HEK293 (cell line): ENCODE results near the gene MTFMT.

Experiments
- GLIS2 ChIP-seq: fragments of 450-650 bp; formaldehyde crosslinking; IDR thresholded peaks from 2 replicates; pipeline ENCODE4 v1.5.1; 2016; ENCODE audit warnings: missing biosample characterization, missing genetic modification characterization
- IKZF3 ChIP-seq: fragments of 450-650 bp; IDR thresholded peaks from 2 replicates; pipeline ENCODE4 v1.5.0; 2018; ENCODE audit warnings: missing biosample characterization, mild to moderate bottlenecking, missing genetic modification characterization, moderate library complexity
- KLF7 ChIP-seq: fragments of 450-650 bp; formaldehyde crosslinking; IDR thresholded peaks from 2 replicates; pipeline ENCODE4 v1.5.1; 2016; ENCODE audit warnings: missing biosample characterization, missing genetic modification characterization, borderline replicate concordance
- KLF8 ChIP-seq: fragments of 450-650 bp; formaldehyde crosslinking; IDR thresholded peaks from 2 replicates; pipeline ENCODE4 v1.5.1; 2016; ENCODE audit warnings: missing biosample characterization, missing genetic modification characterization
- KLF9 ChIP-seq: fragments of 450-650 bp; formaldehyde crosslinking; IDR thresholded peaks from 2 replicates; pipeline ENCODE4 v1.5.1; 2016; ENCODE audit warnings: missing biosample characterization, missing genetic modification characterization, low read depth
- SP7 ChIP-seq: fragments of 450-650 bp; formaldehyde crosslinking; IDR thresholded peaks from 2 replicates; pipeline ENCODE4 v1.5.1; 2016; ENCODE audit warnings: missing biosample characterization, missing genetic modification characterization
- ZBTB17 ChIP-seq: fragments of 450-650 bp; formaldehyde crosslinking; IDR thresholded peaks from 2 replicates; pipeline ENCODE4 v1.5.1; 2016; ENCODE audit warnings: missing biosample characterization, missing genetic modification characterization
- ZNF114 ChIP-seq: fragments of 450-650 bp; formaldehyde crosslinking; IDR thresholded peaks from 2 replicates; pipeline ENCODE4 v1.5.0; 2017; ENCODE audit warnings: missing biosample characterization, missing genetic modification characterization
- ZNF157 ChIP-seq: fragments of 450-650 bp; formaldehyde crosslinking; IDR thresholded peaks from 2 replicates; pipeline ENCODE4 v1.5.1; 2016; ENCODE audit warnings: missing biosample characterization, missing genetic modification characterization
- ZNF239 ChIP-seq: fragments of 450-650 bp; formaldehyde crosslinking; IDR thresholded peaks from 2 replicates; pipeline ENCODE4 v1.5.1; 2016; ENCODE audit warnings: missing biosample characterization, missing genetic modification characterization
- ZNF350 ChIP-seq: fragments of 450-650 bp; formaldehyde crosslinking; IDR thresholded peaks from 2 replicates; pipeline ENCODE4 v1.5.0; 2017; ENCODE audit warnings: missing biosample characterization, mild to moderate bottlenecking, missing genetic modification characterization
- ZNF391 ChIP-seq: fragments of 450-650 bp; formaldehyde crosslinking; IDR thresholded peaks from 2 replicates; pipeline ENCODE4 v1.5.1; 2016; ENCODE audit warnings: low read depth, missing biosample characterization, missing genetic modification characterization, borderline replicate concordance
- ZNF48 ChIP-seq: fragments of 450-650 bp; formaldehyde crosslinking; IDR thresholded peaks from 2 replicates; pipeline ENCODE4 v1.5.1; 2016; ENCODE audit warnings: missing biosample characterization, missing genetic modification characterization
- ZNF530 ChIP-seq: fragments of 450-650 bp; formaldehyde crosslinking; IDR thresholded peaks from 2 replicates; pipeline ENCODE4 v1.5.1; 2016; ENCODE audit warnings: low read depth, missing biosample characterization, missing genetic modification characterization
- ZNF560 ChIP-seq: fragments of 450-650 bp; formaldehyde crosslinking; IDR thresholded peaks from 2 replicates; pipeline ENCODE4 v1.5.1; 2017; ENCODE audit warnings: missing biosample characterization, missing genetic modification characterization, borderline replicate concordance
- ZNF571 ChIP-seq: fragments of 450-650 bp; formaldehyde crosslinking; IDR thresholded peaks from 2 replicates; pipeline ENCODE4 v1.5.0; 2017; ENCODE audit warnings: missing biosample characterization, missing genetic modification characterization
- ZNF585B ChIP-seq: fragments of 450-650 bp; formaldehyde crosslinking; IDR thresholded peaks from 2 replicates; pipeline ENCODE4 v1.5.1; 2016; ENCODE audit warnings: missing biosample characterization, missing genetic modification characterization
- ZNF639 ChIP-seq: fragments of 450-650 bp; formaldehyde crosslinking; IDR thresholded peaks from 2 replicates; pipeline ENCODE4 v1.5.1; 2016; ENCODE audit warnings: missing biosample characterization, missing genetic modification characterization
- ZNF692 ChIP-seq: fragments of 450-650 bp; formaldehyde crosslinking; IDR thresholded peaks from 2 replicates; pipeline ENCODE4 v1.5.1; 2016; ENCODE audit warnings: missing biosample characterization, missing genetic modification characterization
- ZNF785 ChIP-seq: fragments of 450-650 bp; formaldehyde crosslinking; IDR thresholded peaks from 2 replicates; pipeline ENCODE4 v1.5.1; 2016; ENCODE audit warnings: missing biosample characterization, missing genetic modification characterization
- TF ChIP-seq, protein P1 (sequence below): fragments of 450-650 bp; formaldehyde crosslinking; IDR thresholded peaks from 2 replicates; pipeline ENCODE4 v1.5.1; 2016; ENCODE audit warnings: missing biosample characterization, missing genetic modification characterization
- TF ChIP-seq, protein P2 (sequence below): fragments of 450-650 bp; formaldehyde crosslinking; IDR thresholded peaks from 2 replicates; pipeline ENCODE4 v1.5.1; 2016; ENCODE audit warnings: missing biosample characterization, missing genetic modification characterization
- TF ChIP-seq, protein P3 (sequence below): fragments of 450-650 bp; formaldehyde crosslinking; optimal IDR thresholded peaks from 2 replicates; pipeline ENCODE3; 2016; ENCODE audit warnings: missing biosample characterization, mild to moderate bottlenecking, missing genetic modification characterization
- TF ChIP-seq, protein P4 (sequence below): fragments of 450-650 bp; formaldehyde crosslinking; IDR thresholded peaks from 2 replicates; pipeline ENCODE4 v1.5.1; 2016; ENCODE audit warnings: missing biosample characterization, missing genetic modification characterization

Gene MTFMT

DNA sequence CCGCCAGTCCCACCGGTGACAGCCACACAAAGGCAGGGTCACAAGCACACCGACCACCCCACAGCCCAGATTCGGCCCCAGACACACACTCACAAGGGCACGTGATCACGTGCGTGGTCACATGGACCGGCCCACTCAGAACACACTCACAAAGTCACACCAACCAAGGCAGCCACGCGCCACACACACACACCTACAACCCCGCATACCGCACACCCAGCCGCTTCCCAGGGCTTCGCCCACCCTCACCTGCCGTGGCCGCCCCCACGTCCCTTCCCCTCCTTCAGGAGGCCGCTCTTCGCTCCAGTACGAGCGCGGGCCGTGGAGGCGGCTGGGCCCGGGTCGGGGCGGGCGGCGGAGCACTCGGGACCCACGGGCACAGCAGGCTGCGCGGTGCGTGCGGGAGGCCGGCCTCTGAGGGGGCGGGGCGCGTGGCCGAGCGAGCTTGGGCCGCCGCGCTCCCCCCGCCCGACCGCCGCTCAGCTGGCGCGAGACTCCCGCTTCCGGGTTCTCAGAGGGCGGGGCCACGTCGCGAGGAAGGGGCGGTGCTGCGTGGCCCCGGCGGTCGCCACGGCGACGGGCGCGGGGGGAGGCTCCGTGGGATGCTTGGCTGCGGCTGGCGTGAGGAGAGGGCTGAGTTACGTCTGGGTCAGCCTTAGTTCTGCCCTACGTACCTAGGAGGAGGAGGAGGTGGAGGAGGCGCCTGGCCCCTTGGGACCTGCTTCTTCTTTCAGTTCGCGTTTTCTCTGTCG, 39.8 kb downstream of the MTFMT start, which contains the start of gene SPG21 (continued):
- TF ChIP-seq ZNF785 (peak; percentile 82; the same call in 1 of the 2 replicates), ZNF560 (tag by site-specific recombination) (no peak), ZNF350 (tag by site-specific recombination) (no peak), ZNF571 (no peak), GLIS2 (tag by site-specific recombination) (peak; percentile 68; the same call in 1 of the 2 replicates), ZNF114 (tag by site-specific recombination) (no peak), ZNF48 (tag by site-specific recombination) (no peak), ZNF391 (tag by site-specific recombination) (peak; percentile 72; the same call in 1 of the 2 replicates), KLF7 (tag by site-specific recombination) (peak; percentile 37; the same call in 1 of the 2 replicates), SP7 (peak; percentile 34), KLF8 (tag by site-specific recombination) (peak; percentile 43; the same call in 1 of the 2 replicates), IKZF3 (tag by site-specific recombination) (peak; percentile 80), ZNF239 (peak; percentile 69; the same call in 1 of the 2 replicates), ZNF692 (tag by site-specific recombination) (peak; percentile 65), KLF9 (tag by site-specific recombination) (peak; percentile 72), ZNF157 (no peak), ZNF639 (tag by site-specific recombination) (no peak), ZNF530 (no peak), ZNF585B (tag by site-specific recombination) (no peak; the same call in 1 of the 2 replicates), ZBTB17 (tag by site-specific recombination) (no peak)
- TF ChIP-seq, protein P1, sequence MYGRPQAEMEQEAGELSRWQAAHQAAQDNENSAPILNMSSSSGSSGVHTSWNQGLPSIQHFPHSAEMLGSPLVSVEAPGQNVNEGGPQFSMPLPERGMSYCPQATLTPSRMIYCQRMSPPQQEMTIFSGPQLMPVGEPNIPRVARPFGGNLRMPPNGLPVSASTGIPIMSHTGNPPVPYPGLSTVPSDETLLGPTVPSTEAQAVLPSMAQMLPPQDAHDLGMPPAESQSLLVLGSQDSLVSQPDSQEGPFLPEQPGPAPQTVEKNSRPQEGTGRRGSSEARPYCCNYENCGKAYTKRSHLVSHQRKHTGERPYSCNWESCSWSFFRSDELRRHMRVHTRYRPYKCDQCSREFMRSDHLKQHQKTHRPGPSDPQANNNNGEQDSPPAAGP (tag by site-specific recombination) = peak; percentile 73
- TF ChIP-seq, protein P2, sequence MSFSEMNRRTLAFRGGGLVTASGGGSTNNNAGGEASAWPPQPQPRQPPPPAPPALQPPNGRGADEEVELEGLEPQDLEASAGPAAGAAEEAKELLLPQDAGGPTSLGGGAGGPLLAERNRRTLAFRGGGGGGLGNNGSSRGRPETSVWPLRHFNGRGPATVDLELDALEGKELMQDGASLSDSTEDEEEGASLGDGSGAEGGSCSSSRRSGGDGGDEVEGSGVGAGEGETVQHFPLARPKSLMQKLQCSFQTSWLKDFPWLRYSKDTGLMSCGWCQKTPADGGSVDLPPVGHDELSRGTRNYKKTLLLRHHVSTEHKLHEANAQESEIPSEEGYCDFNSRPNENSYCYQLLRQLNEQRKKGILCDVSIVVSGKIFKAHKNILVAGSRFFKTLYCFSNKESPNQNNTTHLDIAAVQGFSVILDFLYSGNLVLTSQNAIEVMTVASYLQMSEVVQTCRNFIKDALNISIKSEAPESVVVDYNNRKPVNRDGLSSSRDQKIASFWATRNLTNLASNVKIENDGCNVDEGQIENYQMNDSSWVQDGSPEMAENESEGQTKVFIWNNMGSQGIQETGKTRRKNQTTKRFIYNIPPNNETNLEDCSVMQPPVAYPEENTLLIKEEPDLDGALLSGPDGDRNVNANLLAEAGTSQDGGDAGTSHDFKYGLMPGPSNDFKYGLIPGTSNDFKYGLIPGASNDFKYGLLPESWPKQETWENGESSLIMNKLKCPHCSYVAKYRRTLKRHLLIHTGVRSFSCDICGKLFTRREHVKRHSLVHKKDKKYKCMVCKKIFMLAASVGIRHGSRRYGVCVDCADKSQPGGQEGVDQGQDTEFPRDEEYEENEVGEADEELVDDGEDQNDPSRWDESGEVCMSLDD (tag by site-specific recombination) = peak; percentile 35; the same call in 1 of the 2 replicates
- TF ChIP-seq, protein P3, sequence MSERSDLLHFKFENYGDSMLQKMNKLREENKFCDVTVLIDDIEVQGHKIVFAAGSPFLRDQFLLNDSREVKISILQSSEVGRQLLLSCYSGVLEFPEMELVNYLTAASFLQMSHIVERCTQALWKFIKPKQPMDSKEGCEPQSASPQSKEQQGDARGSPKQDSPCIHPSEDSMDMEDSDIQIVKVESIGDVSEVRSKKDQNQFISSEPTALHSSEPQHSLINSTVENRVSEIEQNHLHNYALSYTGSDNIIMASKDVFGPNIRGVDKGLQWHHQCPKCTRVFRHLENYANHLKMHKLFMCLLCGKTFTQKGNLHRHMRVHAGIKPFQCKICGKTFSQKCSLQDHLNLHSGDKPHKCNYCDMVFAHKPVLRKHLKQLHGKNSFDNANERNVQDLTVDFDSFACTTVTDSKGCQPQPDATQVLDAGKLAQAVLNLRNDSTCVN (tag by site-specific recombination) = peak; percentile 83
- TF ChIP-seq, protein P4, sequence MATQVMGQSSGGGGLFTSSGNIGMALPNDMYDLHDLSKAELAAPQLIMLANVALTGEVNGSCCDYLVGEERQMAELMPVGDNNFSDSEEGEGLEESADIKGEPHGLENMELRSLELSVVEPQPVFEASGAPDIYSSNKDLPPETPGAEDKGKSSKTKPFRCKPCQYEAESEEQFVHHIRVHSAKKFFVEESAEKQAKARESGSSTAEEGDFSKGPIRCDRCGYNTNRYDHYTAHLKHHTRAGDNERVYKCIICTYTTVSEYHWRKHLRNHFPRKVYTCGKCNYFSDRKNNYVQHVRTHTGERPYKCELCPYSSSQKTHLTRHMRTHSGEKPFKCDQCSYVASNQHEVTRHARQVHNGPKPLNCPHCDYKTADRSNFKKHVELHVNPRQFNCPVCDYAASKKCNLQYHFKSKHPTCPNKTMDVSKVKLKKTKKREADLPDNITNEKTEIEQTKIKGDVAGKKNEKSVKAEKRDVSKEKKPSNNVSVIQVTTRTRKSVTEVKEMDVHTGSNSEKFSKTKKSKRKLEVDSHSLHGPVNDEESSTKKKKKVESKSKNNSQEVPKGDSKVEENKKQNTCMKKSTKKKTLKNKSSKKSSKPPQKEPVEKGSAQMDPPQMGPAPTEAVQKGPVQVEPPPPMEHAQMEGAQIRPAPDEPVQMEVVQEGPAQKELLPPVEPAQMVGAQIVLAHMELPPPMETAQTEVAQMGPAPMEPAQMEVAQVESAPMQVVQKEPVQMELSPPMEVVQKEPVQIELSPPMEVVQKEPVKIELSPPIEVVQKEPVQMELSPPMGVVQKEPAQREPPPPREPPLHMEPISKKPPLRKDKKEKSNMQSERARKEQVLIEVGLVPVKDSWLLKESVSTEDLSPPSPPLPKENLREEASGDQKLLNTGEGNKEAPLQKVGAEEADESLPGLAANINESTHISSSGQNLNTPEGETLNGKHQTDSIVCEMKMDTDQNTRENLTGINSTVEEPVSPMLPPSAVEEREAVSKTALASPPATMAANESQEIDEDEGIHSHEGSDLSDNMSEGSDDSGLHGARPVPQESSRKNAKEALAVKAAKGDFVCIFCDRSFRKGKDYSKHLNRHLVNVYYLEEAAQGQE (tag by site-specific recombination) = no peak
- TF ChIP-seq, all 188 proteins: peak for 58
